ENCODE results near the gene ASPSCR1. TPM values are rescaled to one million over a fixed set of nuclear protein-coding genes. Genes with fewer than 3 reads are reported as not detected.

The ASPSCR1 gene
- total and polyA plus RNA-seq, 2 of the 8 experiments (the other 6 are each of a cell fraction or from before 2014, with no cell fraction given) = 33.3 to 43.7 TPM

DNA sequence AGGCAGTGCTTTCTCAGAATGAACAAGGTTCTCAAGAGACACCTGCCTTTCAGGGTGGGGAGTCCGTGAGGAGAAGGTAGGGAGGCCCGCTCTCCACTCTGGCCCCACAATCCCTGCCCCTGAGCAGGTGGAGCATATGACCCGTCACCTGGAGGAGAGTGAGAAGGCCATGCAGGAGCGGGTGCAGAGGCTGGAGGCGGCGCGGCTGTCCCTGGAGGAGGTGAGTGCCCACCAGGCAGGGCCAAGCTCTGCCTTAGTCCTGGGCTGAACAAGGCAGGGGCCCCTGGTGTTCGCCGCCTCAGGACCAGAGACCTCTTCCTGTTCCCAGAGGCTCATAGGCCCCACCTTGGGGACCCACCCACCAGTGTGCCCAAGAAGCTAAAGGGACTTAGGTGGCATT lies 51.5 kb downstream of the ASPSCR1 start (continued):
- TF ChIP-seq, protein P1, sequence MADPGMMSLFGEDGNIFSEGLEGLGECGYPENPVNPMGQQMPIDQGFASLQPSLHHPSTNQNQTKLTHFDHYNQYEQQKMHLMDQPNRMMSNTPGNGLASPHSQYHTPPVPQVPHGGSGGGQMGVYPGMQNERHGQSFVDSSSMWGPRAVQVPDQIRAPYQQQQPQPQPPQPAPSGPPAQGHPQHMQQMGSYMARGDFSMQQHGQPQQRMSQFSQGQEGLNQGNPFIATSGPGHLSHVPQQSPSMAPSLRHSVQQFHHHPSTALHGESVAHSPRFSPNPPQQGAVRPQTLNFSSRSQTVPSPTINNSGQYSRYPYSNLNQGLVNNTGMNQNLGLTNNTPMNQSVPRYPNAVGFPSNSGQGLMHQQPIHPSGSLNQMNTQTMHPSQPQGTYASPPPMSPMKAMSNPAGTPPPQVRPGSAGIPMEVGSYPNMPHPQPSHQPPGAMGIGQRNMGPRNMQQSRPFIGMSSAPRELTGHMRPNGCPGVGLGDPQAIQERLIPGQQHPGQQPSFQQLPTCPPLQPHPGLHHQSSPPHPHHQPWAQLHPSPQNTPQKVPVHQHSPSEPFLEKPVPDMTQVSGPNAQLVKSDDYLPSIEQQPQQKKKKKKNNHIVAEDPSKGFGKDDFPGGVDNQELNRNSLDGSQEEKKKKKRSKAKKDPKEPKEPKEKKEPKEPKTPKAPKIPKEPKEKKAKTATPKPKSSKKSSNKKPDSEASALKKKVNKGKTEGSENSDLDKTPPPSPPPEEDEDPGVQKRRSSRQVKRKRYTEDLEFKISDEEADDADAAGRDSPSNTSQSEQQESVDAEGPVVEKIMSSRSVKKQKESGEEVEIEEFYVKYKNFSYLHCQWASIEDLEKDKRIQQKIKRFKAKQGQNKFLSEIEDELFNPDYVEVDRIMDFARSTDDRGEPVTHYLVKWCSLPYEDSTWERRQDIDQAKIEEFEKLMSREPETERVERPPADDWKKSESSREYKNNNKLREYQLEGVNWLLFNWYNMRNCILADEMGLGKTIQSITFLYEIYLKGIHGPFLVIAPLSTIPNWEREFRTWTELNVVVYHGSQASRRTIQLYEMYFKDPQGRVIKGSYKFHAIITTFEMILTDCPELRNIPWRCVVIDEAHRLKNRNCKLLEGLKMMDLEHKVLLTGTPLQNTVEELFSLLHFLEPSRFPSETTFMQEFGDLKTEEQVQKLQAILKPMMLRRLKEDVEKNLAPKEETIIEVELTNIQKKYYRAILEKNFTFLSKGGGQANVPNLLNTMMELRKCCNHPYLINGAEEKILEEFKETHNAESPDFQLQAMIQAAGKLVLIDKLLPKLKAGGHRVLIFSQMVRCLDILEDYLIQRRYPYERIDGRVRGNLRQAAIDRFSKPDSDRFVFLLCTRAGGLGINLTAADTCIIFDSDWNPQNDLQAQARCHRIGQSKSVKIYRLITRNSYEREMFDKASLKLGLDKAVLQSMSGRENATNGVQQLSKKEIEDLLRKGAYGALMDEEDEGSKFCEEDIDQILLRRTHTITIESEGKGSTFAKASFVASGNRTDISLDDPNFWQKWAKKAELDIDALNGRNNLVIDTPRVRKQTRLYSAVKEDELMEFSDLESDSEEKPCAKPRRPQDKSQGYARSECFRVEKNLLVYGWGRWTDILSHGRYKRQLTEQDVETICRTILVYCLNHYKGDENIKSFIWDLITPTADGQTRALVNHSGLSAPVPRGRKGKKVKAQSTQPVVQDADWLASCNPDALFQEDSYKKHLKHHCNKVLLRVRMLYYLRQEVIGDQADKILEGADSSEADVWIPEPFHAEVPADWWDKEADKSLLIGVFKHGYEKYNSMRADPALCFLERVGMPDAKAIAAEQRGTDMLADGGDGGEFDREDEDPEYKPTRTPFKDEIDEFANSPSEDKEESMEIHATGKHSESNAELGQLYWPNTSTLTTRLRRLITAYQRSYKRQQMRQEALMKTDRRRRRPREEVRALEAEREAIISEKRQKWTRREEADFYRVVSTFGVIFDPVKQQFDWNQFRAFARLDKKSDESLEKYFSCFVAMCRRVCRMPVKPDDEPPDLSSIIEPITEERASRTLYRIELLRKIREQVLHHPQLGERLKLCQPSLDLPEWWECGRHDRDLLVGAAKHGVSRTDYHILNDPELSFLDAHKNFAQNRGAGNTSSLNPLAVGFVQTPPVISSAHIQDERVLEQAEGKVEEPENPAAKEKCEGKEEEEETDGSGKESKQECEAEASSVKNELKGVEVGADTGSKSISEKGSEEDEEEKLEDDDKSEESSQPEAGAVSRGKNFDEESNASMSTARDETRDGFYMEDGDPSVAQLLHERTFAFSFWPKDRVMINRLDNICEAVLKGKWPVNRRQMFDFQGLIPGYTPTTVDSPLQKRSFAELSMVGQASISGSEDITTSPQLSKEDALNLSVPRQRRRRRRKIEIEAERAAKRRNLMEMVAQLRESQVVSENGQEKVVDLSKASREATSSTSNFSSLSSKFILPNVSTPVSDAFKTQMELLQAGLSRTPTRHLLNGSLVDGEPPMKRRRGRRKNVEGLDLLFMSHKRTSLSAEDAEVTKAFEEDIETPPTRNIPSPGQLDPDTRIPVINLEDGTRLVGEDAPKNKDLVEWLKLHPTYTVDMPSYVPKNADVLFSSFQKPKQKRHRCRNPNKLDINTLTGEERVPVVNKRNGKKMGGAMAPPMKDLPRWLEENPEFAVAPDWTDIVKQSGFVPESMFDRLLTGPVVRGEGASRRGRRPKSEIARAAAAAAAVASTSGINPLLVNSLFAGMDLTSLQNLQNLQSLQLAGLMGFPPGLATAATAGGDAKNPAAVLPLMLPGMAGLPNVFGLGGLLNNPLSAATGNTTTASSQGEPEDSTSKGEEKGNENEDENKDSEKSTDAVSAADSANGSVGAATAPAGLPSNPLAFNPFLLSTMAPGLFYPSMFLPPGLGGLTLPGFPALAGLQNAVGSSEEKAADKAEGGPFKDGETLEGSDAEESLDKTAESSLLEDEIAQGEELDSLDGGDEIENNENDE (IDR thresholded peaks at IDR 0.05; ENCODE audit: insufficient replicate concordance, low read length) = no peak
- TF ChIP-seq SRF (IDR thresholded peaks at IDR 0.05; ENCODE audit: low read depth, low read length) (no peak), PHF8 (conservative IDR thresholded peaks at IDR 0.05; ENCODE audit: low read depth, low read length) (no peak)
